ENCODE measurements around the gene OPN3.

The OPN3 gene

GRCh38 chr1:241611063-241611462, 29.1 kb downstream of the OPN3 start:
- no peak for DNase-seq (ENCODE audit: extremely low read depth, low read depth)
- peak; percentile 54 for TF ChIP-seq CTCF (IDR thresholded peaks at IDR 0.05; ENCODE audit: low read depth, low read length)

GRCh38 chr1:241610056-241610815, 29.9 kb downstream of the OPN3 start:
- no peak for DNase-seq (ENCODE audit: extremely low read depth, low read depth)
- TF ChIP-seq CTCF (IDR thresholded peaks at IDR 0.05; ENCODE audit: low read depth, low read length), result no peak

- DNase-seq (ENCODE audit: extremely low read depth, low read depth), result no peak
- no peak for TF ChIP-seq CTCF (IDR thresholded peaks at IDR 0.05; ENCODE audit: low read depth, low read length)
These were observed 31.7 kb downstream of the OPN3 start for GRCh38 chr1:241608379-241609033.

- no peak for DNase-seq (ENCODE audit: extremely low read depth, low read depth)
- no peak for TF ChIP-seq CTCF (IDR thresholded peaks at IDR 0.05; ENCODE audit: low read depth, low read length)
These were observed 32.7 kb downstream of the OPN3 start for GRCh38 chr1:241607497-241607896.

GRCh38 chr1:241606544-241606943, 33.6 kb downstream of the OPN3 start:
- no peak for DNase-seq (ENCODE audit: extremely low read depth, low read depth)
- TF ChIP-seq CTCF (IDR thresholded peaks at IDR 0.05; ENCODE audit: low read depth, low read length), result no peak

GRCh38 chr1:241605146-241605805, 34.9 kb downstream of the OPN3 start:
- no peak; the same call in 1 of the 2 replicates for TF ChIP-seq CTCF (IDR thresholded peaks at IDR 0.05; ENCODE audit: low read depth, low read length)
- no peak for DNase-seq (ENCODE audit: extremely low read depth, low read depth)

- DNase-seq (ENCODE audit: extremely low read depth, low read depth), result no peak
These were observed 36.4 kb downstream of the OPN3 start for GRCh38 chr1:241603731-241604245.

More at GRCh38 chr1:241603731-241604245, 36.4 kb downstream of the OPN3 start:
- no peak for TF ChIP-seq CTCF (IDR thresholded peaks at IDR 0.05; ENCODE audit: low read depth, low read length)

Measured in AG09319 (cell line).